ENCODE data around the gene CTNNB1.

CTNNB1 gene

GRCh38 chr3:41198950-41199865 is at the start of gene CTNNB1:
Gene CTNNB1, plus strand, starts transcription at chr3:41199505. Its CDS starts 24,564 bp downstream, at chr3:41224069.
- H3K4me1 ChIP-seq (ENCODE audit: insufficient read depth, low read length) = peaks cover 44% of the 10 kb centered on the region
- peak within 1 kb of the TSS; percentile 96 for H3K9ac ChIP-seq (ENCODE audit: low read depth, low read length)
- peaks cover 26% of the 10 kb centered on the region for H3K27me3 ChIP-seq (ENCODE audit: insufficient read depth, low read length, poor library complexity)
- H2AFZ ChIP-seq (ENCODE audit: low read depth, low read length) = peak within 1 kb of the TSS; percentile 89
- no peaks in the 10 kb centered on the region for H3K9me3 ChIP-seq (ENCODE audit: insufficient read depth, low read length, severe bottlenecking)
- peak within 1 kb of the TSS; percentile 76 to 80 for H3K4me3 ChIP-seq (ENCODE audit: low read depth in 1 of 2, low read length in 2 of 2)
- peak within 1 kb of the TSS; percentile 97 for H3K27ac ChIP-seq (ENCODE audit: low read length)
- TF ChIP-seq CTCF (IDR thresholded peaks at IDR 0.05; ENCODE audit: borderline replicate concordance, extremely low read depth, low read length, poor library complexity, severe bottlenecking) = no peak
- no peak for TF ChIP-seq EZH2 (IDR thresholded peaks at IDR 0.05; ENCODE audit: borderline replicate concordance, low read depth, low read length, severe bottlenecking)
- H3K79me2 ChIP-seq (ENCODE audit: insufficient read depth, low read length) = peaks cover 52% of the 10 kb centered on the region
- DNase-seq (peak; percentile 90), ATAC-seq (ENCODE audit: insufficient read depth, low read depth) (peak; percentile 75)
- H3K4me2 ChIP-seq (ENCODE audit: insufficient read depth, low read length) = peak within 1 kb of the TSS; percentile 84
- peaks cover 9% of the 10 kb centered on the region; the same call in 1 of the 2 replicates for H3K36me3 ChIP-seq (ENCODE audit: insufficient read depth, low read length)
- peaks cover 41% of the 10 kb centered on the region for H4K20me1 ChIP-seq (ENCODE audit: insufficient read depth, low read length)

GRCh38 chr3:41155834-41156233 is 43.5 kb upstream of the CTNNB1 start:
- no peaks in the 10 kb centered on the region for H3K4me1 ChIP-seq (ENCODE audit: insufficient read depth, low read length)
- H3K79me2 ChIP-seq (ENCODE audit: insufficient read depth, low read length) = no peaks in the 10 kb centered on the region
- no peak overlapping the region for H3K27ac ChIP-seq (ENCODE audit: low read length)
- H3K27me3 ChIP-seq (ENCODE audit: insufficient read depth, low read length, poor library complexity) = peaks cover 8% of the 10 kb centered on the region
- no peak overlapping the region for H3K9ac ChIP-seq (ENCODE audit: low read depth, low read length)
- no peaks in the 10 kb centered on the region for H3K36me3 ChIP-seq (ENCODE audit: insufficient read depth, low read length)
- H3K4me3 ChIP-seq (ENCODE audit: low read depth in 1 of 2, low read length in 2 of 2) = no peak overlapping the region
- no peak overlapping the region for H3K4me2 ChIP-seq (ENCODE audit: insufficient read depth, low read length)
- no peak for DNase-seq
- no peak for ATAC-seq (ENCODE audit: insufficient read depth, low read depth)
- no peak overlapping the region for H2AFZ ChIP-seq (ENCODE audit: low read depth, low read length)
- no peaks in the 10 kb centered on the region for H4K20me1 ChIP-seq (ENCODE audit: insufficient read depth, low read length)
- H3K9me3 ChIP-seq (ENCODE audit: insufficient read depth, low read length, severe bottlenecking) = no peaks in the 10 kb centered on the region
- TF ChIP-seq EZH2 (IDR thresholded peaks at IDR 0.05; ENCODE audit: borderline replicate concordance, low read depth, low read length, severe bottlenecking) = no peak
- TF ChIP-seq CTCF (IDR thresholded peaks at IDR 0.05; ENCODE audit: borderline replicate concordance, extremely low read depth, low read length, poor library complexity, severe bottlenecking) = no peak

- Histone ChIP-seq H4K20me1 (ENCODE audit: insufficient read depth, low read length) (no peaks in the 10 kb centered on the region), H3K27me3 (ENCODE audit: insufficient read depth, low read length, poor library complexity) (peaks cover 8% of the 10 kb centered on the region), H3K4me3 (ENCODE audit: low read depth in 1 of 2, low read length in 2 of 2) (no peak overlapping the region), H3K4me2 (ENCODE audit: insufficient read depth, low read length) (no peak overlapping the region), H3K9me3 (ENCODE audit: insufficient read depth, low read length, severe bottlenecking) (no peaks in the 10 kb centered on the region), H3K36me3 (ENCODE audit: insufficient read depth, low read length) (no peaks in the 10 kb centered on the region), H2AFZ (ENCODE audit: low read depth, low read length) (no peak overlapping the region), H3K79me2 (ENCODE audit: insufficient read depth, low read length) (no peaks in the 10 kb centered on the region), H3K27ac (ENCODE audit: low read length) (no peak overlapping the region), H3K9ac (ENCODE audit: low read depth, low read length) (no peak overlapping the region), H3K4me1 (ENCODE audit: insufficient read depth, low read length) (no peaks in the 10 kb centered on the region)
- no peak for TF ChIP-seq CTCF (IDR thresholded peaks at IDR 0.05; ENCODE audit: borderline replicate concordance, extremely low read depth, low read length, poor library complexity, severe bottlenecking)
- no peak for TF ChIP-seq EZH2 (IDR thresholded peaks at IDR 0.05; ENCODE audit: borderline replicate concordance, low read depth, low read length, severe bottlenecking)
- ATAC-seq (ENCODE audit: insufficient read depth, low read depth) (no peak; the same call in 2 of the 3 replicates), DNase-seq (no peak)
Measured at GRCh38 chr3:41158947-41159346, 40.4 kb upstream of the CTNNB1 start.

All from DND-41 (cell line).